Mucosa of rectum (tissue), 2 donors: ENCODE data around the gene RAMACL.
"Not testable (repeated sequence)": the region's sequence is repeated elsewhere in the genome, so short reads cannot be mapped to it uniquely, and the experiment has no call there.

Source experiments
- H3K27ac ChIP-seq, 2 donors: one replicate each; pipeline ENCODE4 v1.7.0; 2013; ENCODE audit warnings: inconsistent platforms in 2 of 2, low read depth in 2 of 2, low read length in 2 of 2
- H3K27me3 ChIP-seq, 2 donors: one replicate each; pipeline ENCODE4 v1.7.0; 2013; ENCODE audit warnings: low read length in 2 of 2; ENCODE audit not compliant: control insufficient read depth in 2 of 2, insufficient read depth in 2 of 2
- H3K36me3 ChIP-seq, 2 donors: one replicate each; pipeline ENCODE4 v1.7.0; 2013; ENCODE audit warnings: low read length in 2 of 2; ENCODE audit not compliant: control insufficient read depth in 2 of 2, insufficient read depth in 2 of 2
- H3K4me1 ChIP-seq, 2 donors: one replicate each; pipeline ENCODE4 v1.7.0; 2013; ENCODE audit warnings: low read length in 2 of 2, mild to moderate bottlenecking in 1 of 2; ENCODE audit not compliant: control insufficient read depth in 2 of 2, insufficient read depth in 2 of 2
- H3K4me3 ChIP-seq, 2 donors: one replicate each; pipeline ENCODE4 v1.7.0; 2013; ENCODE audit warnings: low read length in 2 of 2
- H3K9ac ChIP-seq, 2 donors: one replicate each; pipeline ENCODE4 v1.7.0; 2013; ENCODE audit warnings: low read length in 2 of 2, low read depth in 1 of 2, mild to moderate bottlenecking in 1 of 2
- H3K9me3 ChIP-seq, 2 donors: one replicate each; pipeline ENCODE4 v1.7.0; 2013; ENCODE audit warnings: low read length in 2 of 2; ENCODE audit not compliant: control insufficient read depth in 2 of 2
- donor health status: healthy.
- donor health status: Normal muscosa, but diverticular disease.

The RAMACL gene

GRCh38 chr6:166587631-166588413 is 1.3 kb upstream of the RAMACL start:
- Histone ChIP-seq H3K27ac (peak overlapping the region in 1 of 2 donors; percentile 14), H3K36me3 (no peaks in the 10 kb centered on the region), H3K9ac (no peak overlapping the region), H3K4me3 (no peak overlapping the region), H3K9me3 (no peaks in the 10 kb centered on the region), H3K27me3 (no peaks in the 10 kb centered on the region), H3K4me1 (peaks cover 0 to 8% of the 10 kb centered on the region in 2 donors)

DNA sequence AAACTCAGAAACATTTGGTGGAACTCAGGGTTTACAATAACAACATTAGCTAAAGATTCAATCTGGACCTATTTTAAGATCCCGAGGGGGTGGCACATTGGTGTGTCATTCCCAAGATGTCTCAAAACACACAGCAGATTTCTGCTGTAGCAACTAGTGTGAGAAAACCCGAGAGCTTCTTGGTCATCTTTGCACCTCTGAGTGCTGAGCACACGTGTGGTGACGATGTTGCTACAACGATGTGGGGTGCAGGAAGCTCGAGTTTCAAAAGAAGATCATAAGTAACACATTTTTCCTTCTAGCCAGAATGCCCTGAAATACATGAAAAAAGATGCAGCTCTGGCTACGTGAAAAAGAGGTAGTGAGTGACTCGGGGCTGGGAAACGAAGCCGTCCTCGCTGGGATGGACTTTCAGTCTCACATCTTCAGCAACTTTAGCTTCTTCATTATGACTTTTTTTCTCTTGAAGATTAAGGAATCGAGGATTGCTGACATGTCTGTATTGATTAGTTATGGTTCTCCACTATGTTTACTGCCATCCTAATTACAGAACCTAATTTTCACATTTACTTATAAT is 1.5 kb downstream of the RAMACL start:
- no peak overlapping the region for H3K9ac ChIP-seq
- H3K4me3 ChIP-seq: no peak overlapping the region
- H3K9me3 ChIP-seq: no peaks in the 10 kb centered on the region
- H3K27ac ChIP-seq: no peak overlapping the region
- no peaks in the 10 kb centered on the region for H3K36me3 ChIP-seq
- no peaks in the 10 kb centered on the region for H3K27me3 ChIP-seq
- peaks cover 0 to 8% of the 10 kb centered on the region in 2 donors for H3K4me1 ChIP-seq

- no peaks in the 10 kb centered on the region for H3K27me3 ChIP-seq
- H3K36me3 ChIP-seq: no peaks in the 10 kb centered on the region
- H3K9me3 ChIP-seq: no peaks in the 10 kb centered on the region
- no peak overlapping the region for H3K9ac ChIP-seq
- H3K27ac ChIP-seq: no peak overlapping the region
- peaks cover 0 to 6% of the 10 kb centered on the region in 2 donors for H3K4me1 ChIP-seq
- no peak overlapping the region for H3K4me3 ChIP-seq
Measured at GRCh38 chr6:166584155-166584554, 2.3 kb downstream of the RAMACL start.

DNA sequence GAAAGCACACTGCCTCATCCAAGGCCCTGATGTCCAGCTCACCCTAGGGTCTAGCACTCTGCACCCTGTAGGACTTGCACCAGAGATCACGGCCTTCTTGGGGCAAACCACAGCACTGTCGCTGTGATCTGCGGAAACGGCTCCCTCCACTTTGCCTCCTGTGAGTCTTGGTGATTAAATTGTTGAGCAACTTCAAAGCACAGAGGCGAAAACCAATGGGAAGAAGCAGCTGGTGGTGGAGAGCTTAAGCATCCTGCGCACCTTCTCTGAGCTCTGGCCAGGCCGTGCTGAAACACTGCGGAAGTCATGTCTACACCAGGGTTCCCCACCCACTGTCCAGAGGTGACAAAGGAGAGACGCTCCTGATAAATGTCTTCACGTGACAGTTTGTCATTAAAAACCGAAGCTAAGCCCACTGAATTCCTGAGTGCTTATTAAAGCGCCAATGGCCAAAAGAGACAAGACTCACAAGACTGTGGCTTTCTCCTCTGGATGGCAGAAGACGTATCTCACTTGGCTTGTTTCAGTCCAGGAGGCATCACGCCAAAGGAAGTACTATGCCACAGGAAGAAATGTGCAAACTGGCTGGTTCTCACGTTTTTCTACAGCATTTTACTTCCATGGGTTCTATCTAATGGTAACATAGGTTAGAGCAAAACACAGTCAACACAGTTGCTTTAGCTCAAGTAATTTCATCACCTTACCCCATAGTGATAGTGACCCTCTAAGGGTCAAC is 3.1 kb downstream of the RAMACL start:
- H3K4me3 ChIP-seq: no peak overlapping the region
- no peaks in the 10 kb centered on the region for H3K27me3 ChIP-seq
- H3K9me3 ChIP-seq: no peaks in the 10 kb centered on the region
- H3K27ac ChIP-seq: no peak overlapping the region
- no peaks in the 10 kb centered on the region for H3K36me3 ChIP-seq
- H3K9ac ChIP-seq: no peak overlapping the region
- H3K4me1 ChIP-seq: peaks cover 0 to 2% of the 10 kb centered on the region in 2 donors

- no peaks in the 10 kb centered on the region for H3K36me3 ChIP-seq
- no peak overlapping the region for H3K27ac ChIP-seq
- H3K27me3 ChIP-seq: no peaks in the 10 kb centered on the region
Measured at GRCh38 chr6:166582258-166582657, 4.2 kb downstream of the RAMACL start.

DNA sequence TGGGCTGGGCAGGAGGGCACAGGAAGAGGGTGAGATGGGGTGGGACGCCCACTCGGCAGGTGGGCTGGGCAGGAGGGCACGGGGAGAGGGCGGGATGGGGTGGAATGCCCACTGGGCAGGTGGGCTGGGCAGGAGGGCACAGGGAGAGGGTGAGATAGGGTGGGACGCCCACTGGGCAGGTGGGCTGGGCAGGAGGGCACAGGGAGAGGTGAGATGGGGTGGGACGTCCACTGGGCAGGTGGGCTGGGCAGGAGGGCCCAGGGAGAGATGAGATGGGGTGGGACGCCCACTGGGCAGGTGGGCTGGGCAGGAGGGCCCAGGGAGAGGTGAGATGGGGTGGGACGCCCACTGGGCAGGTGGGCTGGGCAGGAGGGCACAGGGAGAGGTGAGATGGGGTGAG is 4.7 kb downstream of the RAMACL start:
- H3K27ac ChIP-seq, H3K9me3 ChIP-seq, H3K27me3 ChIP-seq, H3K4me3 ChIP-seq, H3K4me1 ChIP-seq, H3K9ac ChIP-seq, H3K36me3 ChIP-seq: not testable (repeated sequence)

More at GRCh38 chr6:166582258-166582657, 4.2 kb downstream of the RAMACL start:
- no peak overlapping the region for H3K4me3 ChIP-seq
- no peaks in the 10 kb centered on the region for H3K4me1 ChIP-seq
- H3K9ac ChIP-seq: no peak overlapping the region
- no peaks in the 10 kb centered on the region for H3K9me3 ChIP-seq

GRCh38 chr6:166581091-166581511 is 5.4 kb downstream of the RAMACL start:
- Histone ChIP-seq H3K36me3 (no peaks in the 10 kb centered on the region), H3K4me3 (no peak overlapping the region), H3K9ac (no peak overlapping the region), H3K4me1 (no peaks in the 10 kb centered on the region), H3K27me3 (no peaks in the 10 kb centered on the region), H3K9me3 (no peaks in the 10 kb centered on the region), H3K27ac (no peak overlapping the region)

- Histone ChIP-seq H3K36me3 (no peaks in the 10 kb centered on the region), H3K4me3 (no peak overlapping the region), H3K9ac (no peak overlapping the region), H3K4me1 (no peaks in the 10 kb centered on the region), H3K9me3 (no peaks in the 10 kb centered on the region), H3K27ac (no peak overlapping the region), H3K27me3 (no peaks in the 10 kb centered on the region)
Measured at GRCh38 chr6:166580076-166581050, 6.1 kb downstream of the RAMACL start.

GRCh38 chr6:166579237-166579850 is 7.1 kb downstream of the RAMACL start:
- no peaks in the 10 kb centered on the region for H3K36me3 ChIP-seq
- no peak overlapping the region for H3K4me3 ChIP-seq
- no peaks in the 10 kb centered on the region for H3K27me3 ChIP-seq
- no peaks in the 10 kb centered on the region for H3K9me3 ChIP-seq
- no peak overlapping the region for H3K9ac ChIP-seq
- H3K27ac ChIP-seq: no peak overlapping the region
- H3K4me1 ChIP-seq: no peaks in the 10 kb centered on the region
